Mucosa of descending colon (tissue), 3 donors: ENCODE results near the gene BCOR. TPM values are rescaled to one million over a fixed set of nuclear protein-coding genes. Genes with fewer than 3 reads are reported as not detected.

Experiments used
- ATAC-seq: fragments of 200-7000 bp; cut with Tn5 transposase; one replicate; pipeline ENCODE4 v1.9.1; 2020; ENCODE audit warnings: mild to moderate bottlenecking, moderate library complexity
- DNase-seq, 3 donors: peaks; one replicate each; pipeline ENCODE4 v3.0.0-alpha.2; 2020
- H3K36me3 ChIP-seq: fragments of 200-600 bp; one replicate; pipeline ENCODE4 v1.8.0; 2021; ENCODE audit warnings: low read depth, mild to moderate bottlenecking
- H3K4me1 ChIP-seq: fragments of 200-600 bp; one replicate; pipeline ENCODE4 v1.8.0; 2021; ENCODE audit warnings: low read depth, mild to moderate bottlenecking
- H3K4me3 ChIP-seq: fragments of 200-600 bp; one replicate; pipeline ENCODE4 v1.8.0; 2021; ENCODE audit warnings: mild to moderate bottlenecking
- H3K9me3 ChIP-seq: fragments of 200-600 bp; one replicate; pipeline ENCODE4 v1.8.0; 2021; ENCODE audit warnings: mild to moderate bottlenecking
- CTCF ChIP-seq: fragments of 200-600 bp; IDR thresholded peaks from one replicate; pipeline ENCODE4 v1.8.0; 2022; ENCODE audit warnings: antibody characterized with exemption, mild to moderate bottlenecking
- intact Hi-C, 2 donors: fragments of 100-400 bp; cut with DNase I in 1 of 2; cut with micrococcal nuclease in 1 of 2; formaldehyde crosslinking; loops; one replicate each; pipeline versions ENCODE4 v1.11.0 to v1.11.1; 2022; cut with DNase I, micrococcal nuclease
- total RNA-seq, 3 donors: library from RNA; stranded (reverse); fragmentation: NEBNext Ultra II Directional in 2 of 3; extraction: Animal tissue kit (Norgen Biotek cat#: 25700) in 2 of 3; gene quantifications; one replicate each; pipeline versions ENCODE4 v1.2.1 to v1.2.4, GENCODE V29; 2021 to 2023
- donor health status: DM: no; HTN: no; CAD: no; lungs with moderate emphysema.
- donor health status: DM: no; HTN: no; CAD: no.
- donor health status: DM: no; HTN: yes; CAD: no.

The BCOR gene
- total RNA-seq, 3 donors from 2014 or later: 18.7 to 26.3 (median 23.6) TPM

GRCh38 chrX:40112996-40113395 is 15.2 kb upstream of the BCOR start:
- ATAC-seq: no peak
- peaks cover 4% of the 10 kb centered on the region for H3K4me1 ChIP-seq
- no peaks in the 10 kb centered on the region for H3K9me3 ChIP-seq
- no peak for TF ChIP-seq CTCF
- H3K36me3 ChIP-seq: no peaks in the 10 kb centered on the region
- no peak overlapping the region for H3K4me3 ChIP-seq
- no peak for DNase-seq
- intact Hi-C loops: no loop called here

- DNase-seq: no peak
- Histone ChIP-seq H3K9me3 (no peaks in the 10 kb centered on the region), H3K36me3 (no peaks in the 10 kb centered on the region), H3K4me1 (peaks cover 12% of the 10 kb centered on the region), H3K4me3 (no peak overlapping the region)
- intact Hi-C loops: no loop called here
- TF ChIP-seq CTCF: no peak
- no peak for ATAC-seq
Measured at GRCh38 chrX:40111868-40112267, 14.1 kb upstream of the BCOR start.

GRCh38 chrX:40109288-40110008 is 11.7 kb upstream of the BCOR start:
- ATAC-seq (peak; percentile 1), DNase-seq (peak; percentile 70 to 78 (median 77))
- no peaks in the 10 kb centered on the region for H3K9me3 ChIP-seq
- intact Hi-C loops: no loop called here
- peak overlapping the region; percentile 24 for H3K4me3 ChIP-seq
- no peaks in the 10 kb centered on the region for H3K36me3 ChIP-seq
- no peak for TF ChIP-seq CTCF
- H3K4me1 ChIP-seq: peaks cover 12% of the 10 kb centered on the region

- Histone ChIP-seq H3K36me3 (no peaks in the 10 kb centered on the region), H3K9me3 (no peaks in the 10 kb centered on the region), H3K4me1 (peaks cover 12% of the 10 kb centered on the region), H3K4me3 (no peak overlapping the region)
- intact Hi-C loops: no loop called here
- peak; percentile 67 for ATAC-seq
- TF ChIP-seq CTCF: no peak
- DNase-seq: peak; percentile 78 to 86 (median 84)
Measured at GRCh38 chrX:40108959-40109287, 11.2 kb upstream of the BCOR start.

- TF ChIP-seq CTCF: no peak
- no peaks in the 10 kb centered on the region for H3K9me3 ChIP-seq
- peaks cover 12% of the 10 kb centered on the region for H3K4me1 ChIP-seq
- DNase-seq (peak; percentile 70 to 81 (median 77)), ATAC-seq (peak; percentile 52)
- intact Hi-C loops: no loop called here
- H3K4me3 ChIP-seq: no peak overlapping the region
- no peaks in the 10 kb centered on the region for H3K36me3 ChIP-seq
Measured at GRCh38 chrX:40108162-40108958, 10.6 kb upstream of the BCOR start.
